RWPE2 (cell line): ENCODE data around the gene BSG.
"Not testable (repeated sequence)": the region's sequence is repeated elsewhere in the genome, so short reads cannot be mapped to it uniquely, and the experiment has no call there.

Experiments
- ATAC-seq: fragments of 200-7000 bp; cut with Tn5 transposase; 3 replicates; pipeline ENCODE4 v1.9.1; 2021; ENCODE audit warnings: low read depth
- DNase-seq: peaks from one replicate; pipeline ENCODE4 v3.0.0-alpha.2; 2020; ENCODE audit warnings: low spot score
- H3K27ac ChIP-seq: fragments of 450-650 bp; 2 replicates; pipeline ENCODE4 v1.5.1; 2017; ENCODE audit warnings: mild to moderate bottlenecking; ENCODE audit not compliant: poor library complexity, severe bottlenecking
- H3K27me3 ChIP-seq: fragments of 250-450 bp; sonication (Bioruptor Pico); 2 replicates; pipeline ENCODE4 v1.5.1; 2021; ENCODE audit warnings: mild to moderate bottlenecking, moderate library complexity; ENCODE audit not compliant: insufficient read depth, poor library complexity, severe bottlenecking
- H3K36me3 ChIP-seq: fragments of 250-450 bp; sonication (Bioruptor Pico); 2 replicates; pipeline ENCODE4 v1.5.1; 2020; ENCODE audit warnings: low read depth, mild to moderate bottlenecking, moderate library complexity
- H3K4me1 ChIP-seq: fragments of 250-450 bp; sonication (Bioruptor Pico); 2 replicates; pipeline ENCODE4 v1.5.1; 2021; ENCODE audit warnings: mild to moderate bottlenecking, moderate library complexity; ENCODE audit not compliant: insufficient read depth, poor library complexity, severe bottlenecking
- H3K4me3 ChIP-seq: fragments of 250-450 bp; sonication (Bioruptor Pico); 2 replicates; pipeline ENCODE4 v1.5.1; 2021; ENCODE audit warnings: mild to moderate bottlenecking, moderate library complexity; ENCODE audit not compliant: severe bottlenecking
- H3K9me3 ChIP-seq: fragments of 250-450 bp; sonication (Bioruptor Pico); 2 replicates; pipeline ENCODE4 v1.5.1; 2021; ENCODE audit warnings: mild to moderate bottlenecking, moderate library complexity; ENCODE audit not compliant: severe bottlenecking
- TF ChIP-seq, protein P1 (sequence below): fragments of 450-650 bp; IDR thresholded peaks from one replicate; pipeline ENCODE4 v1.5.1; 2017; ENCODE audit warnings: mild to moderate bottlenecking, moderate library complexity; ENCODE audit not compliant: poor library complexity, severe bottlenecking

The BSG gene

DNA sequence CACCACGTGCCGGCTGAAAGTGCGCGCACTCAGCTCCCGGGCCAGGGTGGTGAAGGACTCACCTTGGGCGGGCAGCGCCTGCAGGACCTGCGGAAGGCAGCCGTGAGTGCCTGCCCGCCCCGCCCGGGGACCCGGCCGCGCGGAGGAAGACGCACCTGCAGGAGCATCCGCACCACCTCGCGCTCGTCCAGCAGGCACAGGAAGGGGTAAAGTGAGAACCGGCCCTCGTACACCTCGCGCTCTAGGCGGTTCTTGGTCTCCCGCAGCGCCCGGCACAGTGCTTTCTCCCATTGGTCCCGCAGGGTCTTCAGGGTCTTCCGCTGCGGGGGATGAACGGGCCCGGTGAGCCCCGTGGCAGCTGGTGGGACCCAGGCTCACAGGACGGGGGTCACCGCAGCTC lies 50.3 kb downstream of the BSG start:
- no peak for ATAC-seq

DNA sequence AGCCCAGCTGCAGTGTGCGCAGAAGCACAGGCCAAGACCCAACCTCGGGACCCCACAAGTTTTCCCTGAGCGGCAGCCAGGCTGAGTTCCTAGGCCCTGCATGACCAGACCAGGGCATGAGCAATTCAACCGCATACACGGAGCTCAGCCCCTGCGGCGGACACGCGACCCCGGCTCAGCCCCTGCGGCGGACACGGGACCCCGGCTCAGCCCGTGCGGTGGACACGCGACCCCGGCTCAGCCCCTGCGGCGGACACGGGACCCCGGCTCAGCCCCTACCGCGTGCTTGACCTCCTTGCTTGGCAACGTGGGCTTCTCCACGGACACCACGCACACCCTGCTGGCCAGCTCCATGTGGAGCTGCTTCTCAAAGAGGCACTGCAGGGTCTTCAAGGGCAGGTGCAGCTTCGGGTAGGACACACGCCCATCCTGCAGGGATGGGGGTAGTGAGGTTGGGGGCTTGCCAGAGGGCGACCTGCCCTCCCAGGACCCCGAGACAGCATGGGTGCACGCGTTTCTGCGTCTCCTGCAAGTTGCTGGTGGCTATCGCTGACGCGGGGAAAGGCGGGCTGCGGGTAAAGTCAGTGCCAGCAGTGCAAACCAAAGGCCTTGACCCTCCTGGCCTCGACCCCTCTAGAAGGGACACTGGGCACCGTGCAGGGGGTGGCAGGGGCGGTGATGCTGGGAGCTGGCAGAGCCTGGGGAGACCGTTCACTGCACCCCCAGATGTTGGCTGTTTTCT lies 51.0 kb downstream of the BSG start:
- Histone ChIP-seq H3K4me1 (no peaks in the 10 kb centered on the region), H3K27me3 (no peaks in the 10 kb centered on the region), H3K36me3 (peaks cover 22% of the 10 kb centered on the region), H3K27ac (no peak overlapping the region), H3K9me3 (no peaks in the 10 kb centered on the region), H3K4me3 (no peak overlapping the region)
- ATAC-seq (no peak), DNase-seq (no peak)
- TF ChIP-seq, protein P1, sequence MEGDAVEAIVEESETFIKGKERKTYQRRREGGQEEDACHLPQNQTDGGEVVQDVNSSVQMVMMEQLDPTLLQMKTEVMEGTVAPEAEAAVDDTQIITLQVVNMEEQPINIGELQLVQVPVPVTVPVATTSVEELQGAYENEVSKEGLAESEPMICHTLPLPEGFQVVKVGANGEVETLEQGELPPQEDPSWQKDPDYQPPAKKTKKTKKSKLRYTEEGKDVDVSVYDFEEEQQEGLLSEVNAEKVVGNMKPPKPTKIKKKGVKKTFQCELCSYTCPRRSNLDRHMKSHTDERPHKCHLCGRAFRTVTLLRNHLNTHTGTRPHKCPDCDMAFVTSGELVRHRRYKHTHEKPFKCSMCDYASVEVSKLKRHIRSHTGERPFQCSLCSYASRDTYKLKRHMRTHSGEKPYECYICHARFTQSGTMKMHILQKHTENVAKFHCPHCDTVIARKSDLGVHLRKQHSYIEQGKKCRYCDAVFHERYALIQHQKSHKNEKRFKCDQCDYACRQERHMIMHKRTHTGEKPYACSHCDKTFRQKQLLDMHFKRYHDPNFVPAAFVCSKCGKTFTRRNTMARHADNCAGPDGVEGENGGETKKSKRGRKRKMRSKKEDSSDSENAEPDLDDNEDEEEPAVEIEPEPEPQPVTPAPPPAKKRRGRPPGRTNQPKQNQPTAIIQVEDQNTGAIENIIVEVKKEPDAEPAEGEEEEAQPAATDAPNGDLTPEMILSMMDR, result no peak

More for the DNA sequence above, 50.3 kb downstream of the BSG start:
- Histone ChIP-seq H3K4me3 (no peak overlapping the region), H3K27ac (no peak overlapping the region), H3K9me3 (no peaks in the 10 kb centered on the region), H3K27me3 (no peaks in the 10 kb centered on the region), H3K4me1 (no peaks in the 10 kb centered on the region), H3K36me3 (peaks cover 17% of the 10 kb centered on the region)
- DNase-seq, result no peak
- TF ChIP-seq, protein P1, result no peak

DNA sequence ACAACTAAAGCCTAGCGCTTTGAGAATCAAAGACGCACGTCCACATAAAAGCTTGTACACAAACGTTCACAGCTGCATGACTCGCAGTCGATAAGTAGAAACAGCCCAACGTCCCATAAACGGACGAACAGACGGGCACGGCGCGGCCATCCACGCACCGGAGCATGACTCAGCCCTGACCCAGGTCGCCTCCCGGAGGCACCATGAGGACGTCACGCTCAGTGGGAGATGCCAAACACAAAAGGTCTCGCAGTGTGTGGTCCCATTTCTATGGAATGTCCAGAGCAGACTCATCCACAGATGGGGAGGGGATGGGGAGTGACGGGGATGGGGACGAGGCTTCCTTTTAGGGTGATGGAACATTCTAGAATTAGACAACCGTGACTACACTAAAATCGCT lies 51.6 kb downstream of the BSG start:
- ATAC-seq, result 0 out of 3 replicates have a peak, but pooled peaks have one; percentile 14
- Histone ChIP-seq H3K27me3 (no peaks in the 10 kb centered on the region), H3K36me3 (peaks cover 28% of the 10 kb centered on the region), H3K4me3 (no peak overlapping the region), H3K4me1 (no peaks in the 10 kb centered on the region), H3K27ac (no peak overlapping the region), H3K9me3 (no peaks in the 10 kb centered on the region)
- no peak for DNase-seq
- TF ChIP-seq, protein P1, result no peak

DNA sequence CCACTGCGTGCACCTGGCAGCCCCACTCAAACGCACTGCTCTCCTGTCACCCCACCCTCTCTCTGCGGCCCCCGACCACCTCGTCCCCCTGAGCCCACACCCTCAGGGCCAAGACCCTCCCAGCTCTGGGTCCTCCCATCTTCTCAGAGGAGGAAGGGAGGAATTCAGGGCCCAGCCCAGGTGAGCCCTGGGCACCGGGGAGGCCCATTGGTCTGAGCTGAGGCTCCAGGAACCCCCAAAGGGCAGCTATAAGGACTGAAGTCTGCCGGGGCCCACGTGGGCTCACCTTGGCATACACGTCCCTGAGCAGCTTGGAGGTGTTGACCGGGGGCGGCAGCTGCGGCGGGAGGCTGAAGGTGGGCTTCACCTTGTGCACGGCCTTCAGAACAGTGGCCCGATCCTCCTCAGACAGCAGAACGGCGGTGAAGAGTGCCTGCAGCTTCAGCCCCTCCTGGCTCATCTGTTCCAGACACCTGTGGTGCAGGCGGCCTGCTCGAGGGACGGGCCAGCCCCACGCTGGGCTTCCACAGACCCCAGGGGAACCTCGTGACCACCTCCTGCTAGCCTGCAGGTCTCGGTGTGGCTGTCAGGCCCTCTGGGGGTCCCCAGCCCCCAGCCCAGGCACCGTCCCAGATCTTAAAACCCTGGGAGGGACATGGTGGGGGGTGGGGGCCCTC lies 52.2 kb downstream of the BSG start:
- no peak for DNase-seq
- Histone ChIP-seq H3K4me3 (no peak overlapping the region), H3K36me3 (peaks cover 32% of the 10 kb centered on the region), H3K27me3 (no peaks in the 10 kb centered on the region), H3K27ac (no peak overlapping the region), H3K4me1 (no peaks in the 10 kb centered on the region), H3K9me3 (no peaks in the 10 kb centered on the region)
- no peak for ATAC-seq
- TF ChIP-seq, protein P1, result no peak

DNA sequence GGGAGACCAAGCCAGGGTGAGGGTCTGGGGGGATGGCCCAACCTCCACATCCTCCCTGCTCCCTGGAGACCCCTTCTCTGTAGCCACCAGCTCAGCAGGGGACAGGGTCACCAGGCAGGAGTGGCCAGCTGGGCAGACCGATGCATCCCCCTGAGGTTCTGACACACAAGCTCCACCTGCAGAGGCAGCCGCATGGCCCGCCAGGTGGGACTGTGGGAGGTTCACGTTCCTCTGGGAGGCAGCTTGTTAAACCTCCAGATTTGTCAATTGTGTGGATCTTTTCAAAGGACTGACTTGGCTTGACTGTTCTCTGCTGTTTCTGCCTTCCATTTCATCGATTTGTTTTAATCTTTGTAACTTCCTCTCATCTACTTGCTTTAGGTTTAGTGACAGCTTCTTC lies 52.9 kb downstream of the BSG start:
- no peak overlapping the region for H3K4me3 ChIP-seq
- H3K4me1 ChIP-seq, result no peaks in the 10 kb centered on the region
- no peaks in the 10 kb centered on the region for H3K9me3 ChIP-seq
- no peak overlapping the region for H3K27ac ChIP-seq
- no peak for DNase-seq
- TF ChIP-seq, protein P1, result no peak
- no peaks in the 10 kb centered on the region for H3K27me3 ChIP-seq
- no peak for ATAC-seq
- H3K36me3 ChIP-seq, result peaks cover 29% of the 10 kb centered on the region

DNA sequence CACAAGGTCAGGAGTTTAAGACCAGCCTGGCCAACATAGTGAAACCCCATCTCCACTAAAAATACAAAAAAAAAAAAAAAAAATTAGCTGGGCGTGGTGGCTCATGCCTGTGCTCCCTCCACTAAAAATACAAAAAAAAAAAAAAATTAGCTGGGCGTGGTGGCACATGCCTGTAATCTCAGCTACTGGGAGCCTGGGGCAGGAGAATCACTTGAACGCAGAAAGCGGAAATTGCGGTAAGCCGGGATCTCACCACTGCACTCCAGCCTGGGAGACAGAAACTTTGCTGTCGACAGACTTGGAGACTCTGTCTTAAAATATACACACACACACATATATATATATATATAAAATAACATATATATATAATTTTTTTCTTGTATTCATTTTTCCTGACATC lies 54.2 kb downstream of the BSG start:
- H3K36me3 ChIP-seq, result peaks cover 37% of the 10 kb centered on the region
- H3K27ac ChIP-seq, H3K27me3 ChIP-seq, ATAC-seq, H3K4me1 ChIP-seq, H3K9me3 ChIP-seq, DNase-seq, H3K4me3 ChIP-seq: not testable (repeated sequence)
